ENCODE measurements around the gene C14orf132.

C14orf132 gene

GRCh38 chr14:96038920-96039632, at the start of gene C14orf132:
Gene C14orf132 (plus strand): TSS chr14:96039362. CDS start chr14:96039501, 139 bp downstream.
- DNase-seq, result peak; percentile 34 to 37

DNA sequence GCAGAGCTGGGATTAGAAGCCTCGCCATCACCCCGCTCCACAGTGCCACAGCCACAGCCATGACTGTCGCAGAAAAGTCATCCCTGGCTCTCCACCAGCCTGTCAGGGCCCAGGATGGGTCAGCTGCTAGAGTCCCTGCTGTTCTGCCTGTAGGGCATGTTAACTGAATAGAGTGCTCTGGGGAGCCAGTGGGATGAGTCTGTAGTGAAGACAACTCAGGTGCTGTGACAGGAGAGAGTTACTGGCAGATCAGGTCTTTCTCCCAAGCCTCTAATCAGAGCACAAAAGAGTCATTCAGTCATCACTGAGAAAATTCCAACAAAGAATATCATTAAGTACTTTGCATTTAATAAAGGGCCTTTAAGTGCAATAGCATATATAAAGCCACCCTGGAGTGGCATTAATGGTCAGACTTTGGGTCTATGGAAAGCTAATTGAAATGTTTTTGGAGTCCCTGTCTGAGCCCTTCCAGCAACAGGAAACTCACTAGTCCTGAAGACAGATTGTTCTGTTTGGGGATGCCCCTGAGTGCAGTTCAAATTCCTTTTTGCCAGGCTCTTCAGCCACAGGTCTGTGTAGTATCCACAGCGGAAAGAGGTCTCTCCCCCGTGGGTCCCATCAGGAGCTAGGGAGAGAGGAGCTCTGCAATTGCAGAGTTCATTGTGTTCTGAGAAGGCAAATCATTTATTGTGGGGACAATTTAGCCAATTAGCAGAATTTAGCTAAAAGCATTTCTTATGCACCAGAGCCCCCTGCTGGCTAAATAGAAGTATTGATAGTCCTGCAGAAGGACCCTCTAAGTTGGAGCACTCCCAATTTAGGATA, 45.2 kb upstream of the C14orf132 start:
- DNase-seq, result peak in 1 of 2 donors; percentile 37

- no peak for DNase-seq
Observed at GRCh38 chr14:95994593-95994928, 44.6 kb upstream of the C14orf132 start.

GRCh38 chr14:95998656-95999055, 40.5 kb upstream of the C14orf132 start:
- no peak for DNase-seq

DNA sequence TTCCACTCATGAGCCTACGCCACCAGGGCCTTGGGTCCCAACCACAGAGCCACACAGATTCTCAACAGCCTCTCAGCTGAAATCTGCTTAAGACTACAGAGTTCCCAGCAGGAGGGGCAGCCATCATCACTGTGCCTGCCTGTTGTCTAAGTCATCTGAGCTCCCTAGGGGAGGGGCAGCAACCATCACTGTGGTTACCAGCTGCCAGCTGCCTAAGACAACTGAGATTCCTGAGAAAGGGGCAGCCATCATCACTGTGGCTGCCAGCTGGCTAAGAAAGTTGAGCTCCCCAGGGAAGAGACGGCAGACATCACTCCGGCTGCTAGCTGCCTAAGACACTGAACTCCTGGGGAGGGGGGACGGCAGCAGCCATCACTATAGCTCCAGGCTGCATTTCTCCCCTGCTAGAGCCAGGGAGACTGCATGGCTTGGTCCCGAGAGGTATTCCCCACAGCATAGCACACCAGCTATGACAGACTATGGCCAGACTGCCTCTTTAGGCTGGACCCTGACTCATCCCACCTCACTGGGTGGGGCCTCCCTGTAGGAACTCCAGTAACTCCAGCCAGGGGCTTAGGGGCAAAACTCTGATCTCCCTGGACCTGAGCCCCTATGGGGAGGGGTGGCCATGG, 37.2 kb upstream of the C14orf132 start:
- DNase-seq, result no peak

DNA sequence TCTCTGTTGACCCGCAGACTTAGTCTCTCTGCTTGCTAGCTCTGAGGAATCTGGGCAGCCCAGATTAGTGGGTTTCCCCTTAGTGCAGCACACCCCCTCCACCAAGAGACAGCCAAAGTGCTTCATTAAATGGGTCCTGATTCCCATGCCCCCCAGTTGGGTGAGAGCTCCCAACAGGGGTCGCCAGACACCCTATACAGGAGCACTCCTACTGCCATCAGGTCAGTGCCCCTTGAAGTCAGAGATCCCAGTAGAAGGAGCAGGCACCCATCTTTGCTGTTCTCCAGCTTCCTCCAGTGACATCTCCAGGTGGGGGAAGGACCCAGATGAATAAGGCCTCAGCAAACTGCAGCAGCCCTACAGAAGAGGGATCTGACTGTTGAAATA, 36.7 kb upstream of the C14orf132 start:
- DNase-seq, result no peak

DNA sequence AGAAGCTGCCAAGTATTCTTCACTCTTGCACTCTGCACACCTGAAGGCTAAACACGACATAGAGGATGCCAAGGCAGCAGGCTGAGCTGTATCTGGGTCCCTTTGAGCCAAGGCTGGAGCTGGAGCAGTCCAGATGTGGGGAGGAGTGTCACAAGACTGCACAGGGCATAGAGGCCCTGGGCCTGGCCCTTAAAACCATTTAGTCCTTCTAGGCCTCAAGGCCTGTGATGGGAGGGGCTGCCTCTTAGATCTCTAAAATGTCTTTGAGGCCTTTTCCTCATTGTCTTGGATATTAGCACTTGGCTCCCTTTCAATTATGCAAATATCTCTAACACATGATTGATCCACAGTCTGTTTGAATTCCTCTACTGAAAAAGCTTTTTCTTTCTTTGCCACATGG, 28.0 kb upstream of the C14orf132 start:
- DNase-seq, result no peak

DNA sequence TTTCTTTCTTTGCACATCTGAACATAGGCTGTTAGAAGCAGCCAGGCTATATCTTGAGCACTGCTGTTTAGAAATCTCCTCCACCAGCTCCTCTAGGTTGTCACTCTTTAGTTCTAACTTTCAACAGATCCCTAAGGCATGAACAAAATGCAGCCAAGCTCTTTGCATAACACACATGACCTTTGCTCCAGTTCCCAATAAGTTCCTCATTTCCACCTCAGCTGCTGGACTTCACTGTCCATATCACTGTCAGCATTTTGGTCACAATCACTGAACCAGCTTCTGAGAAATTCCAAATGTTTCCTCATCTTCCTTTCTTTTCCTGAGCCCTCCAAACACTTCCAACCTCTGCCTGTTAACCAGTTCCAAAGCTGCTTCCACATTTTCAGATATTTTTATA, 27.6 kb upstream of the C14orf132 start:
- no peak for DNase-seq

GRCh38 chr14:96012757-96013156, 26.4 kb upstream of the C14orf132 start:
- DNase-seq, result peak in 1 of 2 donors; percentile 11

GRCh38 chr14:96014176-96014575, 25.0 kb upstream of the C14orf132 start:
- DNase-seq, result no peak

DNA sequence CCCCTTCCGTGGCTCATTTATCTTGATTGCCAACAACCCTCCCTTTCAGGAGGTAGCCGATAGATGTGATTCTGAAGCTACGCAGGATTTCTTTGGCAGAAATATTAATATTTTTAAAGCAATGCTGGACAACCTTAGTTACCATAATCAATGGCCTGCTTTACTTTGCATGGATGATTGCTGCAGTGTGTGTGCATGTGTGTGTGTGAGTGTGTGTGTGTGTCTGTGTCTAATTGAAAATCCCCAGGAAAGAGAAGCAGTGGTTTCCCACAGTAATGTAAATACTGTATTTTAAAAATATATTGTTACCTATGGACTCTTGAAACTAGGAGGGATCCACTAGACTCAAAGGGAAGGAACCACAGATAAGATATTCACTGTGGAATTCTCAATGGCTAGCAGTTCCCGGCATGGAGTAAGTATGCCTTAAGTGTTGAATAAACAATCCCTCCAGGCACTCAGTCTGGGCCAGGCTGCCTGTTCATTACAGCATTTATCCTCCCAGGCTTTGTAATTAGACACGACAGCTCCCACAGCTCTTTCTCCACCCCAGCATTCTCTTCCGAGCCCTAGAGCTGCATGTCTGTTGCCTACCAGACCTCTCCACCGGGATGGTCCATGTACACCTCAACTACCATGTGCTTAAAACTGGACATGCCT, 22.5 kb upstream of the C14orf132 start:
- DNase-seq, result no peak

- DNase-seq, result no peak
Observed at GRCh38 chr14:96017882-96018281, 21.3 kb upstream of the C14orf132 start.

GRCh38 chr14:96027431-96028355, 11.5 kb upstream of the C14orf132 start:
- no peak for DNase-seq

- no peak for DNase-seq
Observed at GRCh38 chr14:96029089-96029645, 10.0 kb upstream of the C14orf132 start.

DNA sequence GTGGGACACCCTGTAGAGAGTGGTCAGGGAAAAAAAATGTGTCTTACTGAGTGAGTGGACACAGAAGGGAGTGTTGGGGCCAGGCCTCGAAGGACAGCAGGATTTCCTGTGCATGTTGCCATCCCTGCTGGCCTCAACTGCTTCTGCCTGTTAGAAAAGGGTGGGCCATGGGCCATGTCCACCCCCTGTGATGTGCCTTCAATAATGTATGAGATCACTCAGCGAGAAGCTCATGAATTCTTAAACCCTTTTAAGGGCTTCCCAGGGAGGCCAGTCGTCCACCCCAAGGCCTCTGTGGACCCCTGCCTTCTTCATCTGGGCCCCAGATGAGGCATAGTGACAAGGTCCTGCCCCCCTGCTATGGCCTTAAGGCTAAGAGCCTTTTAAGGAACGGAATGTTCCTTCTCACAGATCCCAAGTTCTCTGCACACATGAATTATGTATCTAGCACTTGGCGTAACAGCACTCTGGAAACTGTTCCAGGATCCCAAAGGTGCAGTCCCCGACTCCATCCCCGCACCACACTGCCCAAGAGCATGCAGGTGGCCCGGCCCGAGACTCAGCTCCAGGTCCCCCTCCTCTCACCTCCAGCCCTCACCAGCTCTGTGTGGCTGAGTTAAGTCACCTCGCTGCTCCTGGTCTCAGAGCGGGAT, 8.9 kb upstream of the C14orf132 start:
- no peak for DNase-seq

DNA sequence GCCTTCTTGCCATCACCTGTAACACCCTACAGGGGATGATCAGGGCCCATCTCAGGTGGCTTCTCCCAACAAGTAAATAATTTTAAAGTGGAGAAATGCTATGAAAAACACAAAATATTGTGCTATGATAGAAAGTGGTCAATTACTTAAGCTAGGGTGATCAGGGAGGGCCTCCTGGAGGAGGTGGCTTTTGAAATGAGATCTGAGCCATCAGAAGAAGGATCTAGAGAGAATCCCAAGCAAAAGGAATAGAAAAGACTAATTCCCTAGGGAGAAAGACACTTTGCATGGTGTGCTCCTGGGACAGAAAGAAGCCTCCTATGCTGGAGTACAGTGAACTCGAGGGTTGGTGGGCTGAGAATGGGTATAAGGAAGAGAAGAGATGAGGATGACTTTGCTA, 7.5 kb upstream of the C14orf132 start:
- no peak for DNase-seq

- DNase-seq, result no peak
Observed at GRCh38 chr14:96035456-96035855, 3.7 kb upstream of the C14orf132 start.

- no peak for DNase-seq
Observed at GRCh38 chr14:96037891-96038557, 1.1 kb upstream of the C14orf132 start.

DNA sequence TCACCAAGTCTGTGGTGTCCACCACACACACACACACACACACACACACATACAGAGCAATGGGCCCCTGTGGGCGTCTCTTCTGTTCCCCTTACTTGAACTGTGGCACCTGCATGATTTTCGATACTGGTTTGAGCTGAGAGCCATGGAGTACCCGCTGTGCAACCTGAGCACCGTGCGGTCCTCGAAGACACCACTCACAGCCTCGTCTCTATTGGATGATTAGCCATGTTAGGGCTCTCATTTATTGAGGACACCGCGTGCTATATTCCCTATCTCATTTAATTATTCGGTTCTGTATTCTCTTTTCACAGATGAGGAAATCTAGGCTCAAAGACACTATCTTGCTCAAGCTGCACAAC, 623 bp upstream of the C14orf132 start:
- no peak for DNase-seq

DNA sequence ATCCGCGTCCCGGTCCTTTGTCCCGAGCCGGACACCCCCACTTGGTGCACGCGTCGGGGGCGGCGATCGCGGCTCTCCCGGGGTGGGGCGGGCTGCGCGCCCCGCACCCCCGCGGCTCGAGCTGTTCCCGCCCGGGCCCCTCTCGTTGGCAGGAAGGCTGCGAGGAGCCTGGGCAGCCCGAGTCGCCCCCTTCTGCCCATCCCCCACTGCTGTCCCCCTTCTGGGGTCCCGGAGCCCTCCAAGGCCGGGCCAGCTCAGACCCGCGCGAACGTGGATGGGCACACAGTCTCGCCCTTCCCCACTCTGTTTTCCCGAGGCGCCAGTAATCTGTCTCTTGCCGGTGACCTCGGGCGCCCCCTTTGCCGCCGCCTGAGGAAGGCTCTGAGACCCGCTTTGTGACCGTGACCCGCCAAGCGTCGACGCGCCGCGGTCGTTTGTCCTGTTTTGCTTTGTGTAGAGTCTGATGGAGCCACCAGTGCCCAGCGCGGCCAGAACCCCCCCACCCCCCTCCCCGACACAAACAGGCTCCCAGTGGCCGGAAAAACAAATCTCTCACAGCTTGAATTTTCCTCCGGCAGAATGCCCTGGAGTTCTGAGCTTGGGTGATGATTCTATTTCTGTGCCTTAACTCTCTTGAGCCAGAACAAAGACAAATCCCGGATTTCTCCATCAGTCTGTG, 610 bp downstream of the C14orf132 start:
- no peak for DNase-seq

Measured in CD4-positive, alpha-beta T cell treated with Interleukin-1 beta for 1 hour (primary cell).